ENCODE measurements around the gene SERAC1. TPM values are rescaled to one million over a fixed set of nuclear protein-coding genes. Genes with fewer than 3 reads are reported as not detected.

The SERAC1 gene
- polyA plus RNA-seq, 3 donors, result 4.3 to 5.1 (median 4.4) TPM

- intact Hi-C loops (cut with micrococcal nuclease), result no loop called here
These were observed 37.3 kb upstream of the SERAC1 start for GRCh38 chr6:158205169-158205944.

GRCh38 chr6:158198461-158198860 is 30.4 kb upstream of the SERAC1 start:
- no peaks in the 10 kb centered on the region for H3K27me3 ChIP-seq (ENCODE audit: control insufficient read depth in 2 of 2, insufficient read depth in 2 of 2, low read length in 2 of 2)
- H3K4me3 ChIP-seq (replicated peaks in 1 of 3; ENCODE audit: low read depth in 2 of 3, low read length in 3 of 3), result no peak overlapping the region
- H3K27me3 Mint-ChIP-seq (ENCODE audit: low read depth in 3 of 3), result peaks cover 1 to 6% (median 2%) of the 10 kb centered on the region in 3 donors
- no peak for DNase-seq
- peaks cover 4 to 9% of the 10 kb centered on the region in 2 donors for H3K36me3 Mint-ChIP-seq
- no peaks in the 10 kb centered on the region for H3K4me1 ChIP-seq (ENCODE audit: control insufficient read depth in 1 of 2, insufficient read depth in 2 of 2, low read length in 2 of 2)
- no peak overlapping the region for H3K4me3 Mint-ChIP-seq
- 96% methylated on average over 7 of the region's 13 CpGs for WGBS (ENCODE audit: insufficient coverage)
- H3K79me2 ChIP-seq (ENCODE audit: insufficient read depth, low read length), result no peaks in the 10 kb centered on the region
- H3K27ac Mint-ChIP-seq, result no peak overlapping the region
- no peaks in the 10 kb centered on the region for H3K9me3 ChIP-seq (replicated peaks in 1 of 2; ENCODE audit: control insufficient read depth in 1 of 2, insufficient read depth in 1 of 2, low read length in 2 of 2)
- H2AFZ ChIP-seq (ENCODE audit: insufficient read depth, low read depth, low read length, poor library complexity, severe bottlenecking), result no peak overlapping the region
- H3K36me3 ChIP-seq (replicated peaks in 1 of 2; ENCODE audit: control insufficient read depth in 1 of 2, insufficient read depth in 2 of 2, low read length in 2 of 2), result peaks cover 0 to 1% of the 10 kb centered on the region in 2 donors
- no peak overlapping the region for H3K27ac ChIP-seq (ENCODE audit: low read depth in 1 of 2, low read length in 2 of 2)
- H3K4me2 ChIP-seq (replicated peaks; ENCODE audit: extremely low read depth, low read length, poor library complexity, severe bottlenecking), result no peak overlapping the region
- no peaks in the 10 kb centered on the region for H3K9me3 Mint-ChIP-seq
- no peaks in the 10 kb centered on the region for H4K20me1 ChIP-seq (ENCODE audit: insufficient read depth, low read length)
- H3K9ac ChIP-seq (ENCODE audit: insufficient read depth, low read length, poor library complexity, severe bottlenecking), result no peak overlapping the region
- peaks cover 8% of the 10 kb centered on the region for H3K4me1 Mint-ChIP-seq
- TF ChIP-seq CTCF (IDR thresholded peaks at IDR 0.05), result no peak
- intact Hi-C loops (cut with micrococcal nuclease), result no loop called here

More at GRCh38 chr6:158205169-158205944, 37.3 kb upstream of the SERAC1 start:
- Histone ChIP-seq H3K27ac (ENCODE audit: low read depth in 1 of 2, low read length in 2 of 2) (no peak overlapping the region), H3K27me3 (ENCODE audit: control insufficient read depth in 2 of 2, insufficient read depth in 2 of 2, low read length in 2 of 2) (peaks cover 3 to 13% of the 10 kb centered on the region in 2 donors), H3K79me2 (ENCODE audit: insufficient read depth, low read length) (no peaks in the 10 kb centered on the region), H3K4me3 (replicated peaks in 1 of 3; ENCODE audit: low read depth in 2 of 3, low read length in 3 of 3) (no peak overlapping the region), H3K9ac (ENCODE audit: insufficient read depth, low read length, poor library complexity, severe bottlenecking) (no peak overlapping the region), H3K4me1 (ENCODE audit: control insufficient read depth in 1 of 2, insufficient read depth in 2 of 2, low read length in 2 of 2) (no peaks in the 10 kb centered on the region), H3K36me3 (replicated peaks in 1 of 2; ENCODE audit: control insufficient read depth in 1 of 2, insufficient read depth in 2 of 2, low read length in 2 of 2) (no peaks in the 10 kb centered on the region), H3K9me3 (replicated peaks in 1 of 2; ENCODE audit: control insufficient read depth in 1 of 2, insufficient read depth in 1 of 2, low read length in 2 of 2) (no peaks in the 10 kb centered on the region), H4K20me1 (ENCODE audit: insufficient read depth, low read length) (no peaks in the 10 kb centered on the region), H3K4me2 (replicated peaks; ENCODE audit: extremely low read depth, low read length, poor library complexity, severe bottlenecking) (no peak overlapping the region), H2AFZ (ENCODE audit: insufficient read depth, low read depth, low read length, poor library complexity, severe bottlenecking) (no peak overlapping the region)
- no peak for DNase-seq
- H3K4me3 Mint-ChIP-seq, result no peak overlapping the region
- no peak for TF ChIP-seq CTCF (IDR thresholded peaks at IDR 0.05)
- peaks cover 15 to 31% (median 22%) of the 10 kb centered on the region in 3 donors for H3K27me3 Mint-ChIP-seq (ENCODE audit: low read depth in 3 of 3)
- peaks cover 14% of the 10 kb centered on the region for H3K4me1 Mint-ChIP-seq
- H3K9me3 Mint-ChIP-seq, result peaks cover 0 to 3% (median 0%) of the 10 kb centered on the region in 7 donors
- WGBS (ENCODE audit: insufficient coverage), result 88% methylated on average over 8 of the region's 13 CpGs
- H3K36me3 Mint-ChIP-seq, result no peaks in the 10 kb centered on the region
- H3K27ac Mint-ChIP-seq, result peak overlapping the region in 1 of 7 donors; percentile 52

Measured in CD14-positive monocyte (primary cell).